Vagina (tissue), 2 donors: ENCODE measurements around the gene INTS11.

ENCODE experiments used
- POLR2A ChIP-seq, 2 donors: fragments of 450-650 bp; IDR thresholded peaks; one replicate each; pipeline ENCODE4 v1.6.1; 2017; ENCODE audit warnings: antibody characterized with exemption in 2 of 2, mild to moderate bottlenecking in 2 of 2, moderate library complexity in 2 of 2
- TF ChIP-seq, protein P1 (sequence below), 3 experiments: fragments of 450-650 bp in 2 of 3; fragments of 200-600 bp in 1 of 3; sonication (generic) in 1 of 3; IDR thresholded peaks; one replicate each; pipeline ENCODE4 v1.5.1; 2017 to 2019; ENCODE audit warnings: antibody characterized with exemption in 3 of 3, mild to moderate bottlenecking in 2 of 3, moderate library complexity in 2 of 3

DNA sequence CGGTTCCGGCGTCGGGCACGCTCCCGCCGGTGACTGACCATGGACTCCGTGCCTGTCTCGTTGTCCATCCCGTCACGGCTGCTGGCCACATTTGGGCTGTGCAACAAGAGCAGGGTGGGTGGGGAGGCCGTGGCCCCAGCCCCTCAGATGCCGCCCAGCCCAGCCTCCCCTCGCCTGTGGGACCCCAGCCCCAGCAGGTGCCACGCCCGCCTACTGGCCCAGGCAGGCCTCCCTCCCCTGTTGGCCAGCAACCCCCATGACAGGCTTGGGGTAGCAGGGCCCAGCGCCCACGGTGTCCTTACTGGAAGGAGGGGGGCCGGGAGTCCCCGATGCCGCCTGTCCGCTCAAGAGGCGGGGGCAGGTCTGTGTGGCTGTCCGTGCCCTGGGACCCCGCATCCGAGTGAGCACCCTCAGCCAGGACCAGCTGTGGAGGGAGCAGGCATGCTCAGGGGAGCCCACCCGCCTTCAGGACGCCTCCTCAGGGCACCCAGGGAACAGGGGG, 17.7 kb upstream of the INTS11 start:
- TF ChIP-seq, protein P1, sequence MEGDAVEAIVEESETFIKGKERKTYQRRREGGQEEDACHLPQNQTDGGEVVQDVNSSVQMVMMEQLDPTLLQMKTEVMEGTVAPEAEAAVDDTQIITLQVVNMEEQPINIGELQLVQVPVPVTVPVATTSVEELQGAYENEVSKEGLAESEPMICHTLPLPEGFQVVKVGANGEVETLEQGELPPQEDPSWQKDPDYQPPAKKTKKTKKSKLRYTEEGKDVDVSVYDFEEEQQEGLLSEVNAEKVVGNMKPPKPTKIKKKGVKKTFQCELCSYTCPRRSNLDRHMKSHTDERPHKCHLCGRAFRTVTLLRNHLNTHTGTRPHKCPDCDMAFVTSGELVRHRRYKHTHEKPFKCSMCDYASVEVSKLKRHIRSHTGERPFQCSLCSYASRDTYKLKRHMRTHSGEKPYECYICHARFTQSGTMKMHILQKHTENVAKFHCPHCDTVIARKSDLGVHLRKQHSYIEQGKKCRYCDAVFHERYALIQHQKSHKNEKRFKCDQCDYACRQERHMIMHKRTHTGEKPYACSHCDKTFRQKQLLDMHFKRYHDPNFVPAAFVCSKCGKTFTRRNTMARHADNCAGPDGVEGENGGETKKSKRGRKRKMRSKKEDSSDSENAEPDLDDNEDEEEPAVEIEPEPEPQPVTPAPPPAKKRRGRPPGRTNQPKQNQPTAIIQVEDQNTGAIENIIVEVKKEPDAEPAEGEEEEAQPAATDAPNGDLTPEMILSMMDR (IDR thresholded peaks at IDR 0.05), result no peak
- no peak for TF ChIP-seq POLR2A (IDR thresholded peaks at IDR 0.05)
